HG03575 (cell line): ENCODE results near the gene EEF2K.
"Not testable (repeated sequence)": the region's sequence is repeated elsewhere in the genome, so short reads cannot be mapped to it uniquely, and the experiment has no call there.

ENCODE experiments used
- ATAC-seq: cut with Tn5 transposase; IDR thresholded peaks from one replicate; pipeline ENCODE4 v1.9.1; 2021; ENCODE audit not compliant: unreplicated experiment, insufficient number of reproducible peaks, low FRiP score; ENCODE audit errors: extremely low read depth

EEF2K gene

GRCh38 chr16:22206013-22206841 is at the start of gene EEF2K:
Gene EEF2K (plus strand): TSS chr16:22206278. CDS start chr16:22225730, 19,452 bp downstream.
- ATAC-seq, result peak; percentile 40

GRCh38 chr16:22161401-22161800 is 44.7 kb upstream of the EEF2K start:
- ATAC-seq, result no peak

DNA sequence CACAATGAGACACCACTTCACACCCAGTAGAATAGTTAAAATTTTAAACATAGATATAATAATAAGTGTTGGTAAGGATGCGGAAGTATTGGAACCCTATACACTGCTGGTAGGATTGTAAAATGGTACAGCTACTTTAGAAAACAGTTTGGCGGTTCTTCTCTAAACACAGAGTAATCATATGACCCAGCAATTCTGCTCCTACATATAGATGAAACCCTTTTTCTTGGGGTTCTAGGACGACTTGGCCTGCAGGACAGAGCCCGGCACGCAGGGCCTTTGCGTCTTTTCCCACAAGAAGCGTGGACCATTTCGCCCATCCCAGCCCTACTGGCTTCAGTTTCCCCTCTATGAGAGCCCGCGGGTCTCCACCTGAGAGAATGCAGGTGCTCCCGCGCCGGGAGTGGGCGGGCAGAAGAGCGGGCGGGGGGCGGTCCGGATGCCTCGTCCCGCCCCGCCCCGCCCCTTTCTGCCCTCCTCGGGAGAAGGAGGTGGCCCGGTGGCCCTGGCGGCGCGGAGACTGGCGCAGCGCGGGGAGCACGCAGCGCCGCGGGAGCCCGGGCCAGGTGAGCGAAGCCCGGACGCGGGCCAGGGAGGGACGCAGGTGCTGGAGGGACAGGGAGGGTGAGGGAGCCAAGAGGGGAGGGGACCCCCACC is 44.0 kb upstream of the EEF2K start, which contains the start of gene SDR42E2:
TSS of gene SDR42E2 (plus strand) at position 508 of the 657 bp plus-strand sequence. CDS start 3,077 bp downstream, outside the sequence.
- no peak for ATAC-seq

DNA sequence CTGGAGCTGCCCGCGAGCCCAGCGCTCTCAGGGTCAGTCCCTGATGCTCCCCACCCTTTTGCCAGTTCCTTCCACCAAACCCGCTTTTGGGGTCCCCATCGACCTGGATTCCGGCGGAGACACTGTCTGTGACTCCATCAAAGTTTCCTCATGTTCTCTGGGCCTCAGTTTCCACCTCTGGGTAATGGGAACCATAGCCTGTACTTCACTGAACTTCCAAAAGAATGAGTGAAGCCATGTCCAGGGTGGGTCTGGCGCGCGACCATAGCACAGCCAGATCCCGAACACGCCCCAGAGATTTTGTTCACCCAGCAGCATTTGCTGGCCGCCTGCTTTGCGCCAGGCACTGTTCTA is 43.4 kb upstream of the EEF2K start:
- ATAC-seq, result no peak

DNA sequence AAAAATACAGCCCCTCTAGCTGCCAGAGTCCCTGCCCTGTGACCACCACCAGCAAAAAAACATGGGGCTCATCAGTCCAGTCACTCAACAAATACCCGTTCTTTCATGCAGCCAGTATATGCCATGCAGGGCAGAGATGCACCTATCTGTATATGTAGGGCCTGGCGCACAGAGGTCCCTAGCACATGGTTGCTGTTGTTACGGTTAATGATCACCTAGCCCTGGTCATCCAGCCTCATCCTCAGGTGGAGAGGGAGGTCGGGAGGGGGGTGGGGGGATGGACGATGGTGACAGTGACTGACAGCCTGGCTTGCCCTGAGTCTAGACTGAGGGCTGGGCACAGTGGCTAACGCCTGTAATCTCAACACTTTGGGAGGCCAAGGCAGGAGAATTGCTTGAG is 42.3 kb upstream of the EEF2K start:
- ATAC-seq, result no peak

GRCh38 chr16:22164482-22164881 is 41.6 kb upstream of the EEF2K start:
- ATAC-seq, result no peak

GRCh38 chr16:22165508-22166285 is 40.4 kb upstream of the EEF2K start:
- ATAC-seq, result no peak

GRCh38 chr16:22171953-22172352 is 34.1 kb upstream of the EEF2K start:
- no peak for ATAC-seq

DNA sequence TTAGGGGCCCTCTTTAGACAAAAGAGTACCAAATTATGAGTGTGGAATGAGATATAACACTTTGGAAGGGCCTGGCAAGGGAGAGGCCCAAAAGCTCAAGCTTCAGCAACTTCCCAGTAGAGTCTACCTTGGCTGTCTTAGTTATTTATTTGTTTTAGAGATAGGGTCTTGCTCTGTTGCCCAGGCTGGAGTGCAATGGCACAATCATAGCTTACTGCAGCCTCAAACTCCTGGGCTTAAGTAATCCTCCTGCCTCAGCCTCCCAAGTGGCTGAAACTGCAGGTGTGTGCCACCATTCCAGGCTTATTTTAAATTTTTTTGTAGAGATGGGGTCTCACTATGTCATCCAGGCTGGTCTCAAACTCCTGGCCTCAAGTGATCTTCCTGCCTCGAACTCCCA is 33.4 kb upstream of the EEF2K start:
- ATAC-seq, result not testable (repeated sequence)

GRCh38 chr16:22174642-22175041 is 31.4 kb upstream of the EEF2K start:
- ATAC-seq, result no peak

GRCh38 chr16:22177968-22178930 is 27.8 kb upstream of the EEF2K start:
- ATAC-seq, result no peak

DNA sequence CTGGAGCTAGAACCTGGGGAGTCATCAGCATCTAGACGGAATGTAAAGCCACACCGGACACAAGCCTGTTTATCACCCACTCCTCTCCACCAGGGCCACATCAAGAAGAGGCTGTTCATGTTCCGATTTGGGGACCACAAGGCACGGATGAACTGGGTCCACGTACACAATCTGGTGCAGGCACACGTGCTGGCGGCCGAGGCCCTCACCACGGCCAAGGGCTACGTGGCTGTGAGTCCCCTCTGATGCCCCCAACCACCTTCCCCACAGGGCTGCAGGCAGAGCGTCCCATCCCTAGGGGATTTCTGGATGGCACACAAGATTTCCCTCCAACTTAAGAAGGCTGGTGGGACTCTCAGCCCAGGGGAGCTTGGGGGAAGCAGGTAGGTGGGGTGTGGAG is 24.7 kb upstream of the EEF2K start:
- no peak for ATAC-seq

DNA sequence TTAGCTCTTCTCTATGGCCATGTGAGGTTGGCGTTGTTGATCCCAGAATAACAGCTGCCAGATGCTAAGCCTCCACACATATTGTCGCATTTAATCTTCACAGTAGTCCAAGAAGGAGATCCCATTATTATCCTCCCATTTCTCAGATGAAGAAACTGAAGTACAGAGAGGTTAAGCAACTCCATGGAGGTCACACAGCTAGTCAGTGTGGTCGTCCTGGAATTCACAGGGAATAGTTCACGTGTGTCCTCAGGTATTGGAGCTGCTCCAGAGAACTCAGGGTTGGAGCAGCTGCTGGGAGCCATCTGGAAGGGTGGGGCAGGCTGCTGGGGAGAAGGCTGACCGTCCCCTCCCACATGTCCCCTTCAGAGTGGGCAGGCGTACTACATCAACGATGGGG is 24.2 kb upstream of the EEF2K start:
- ATAC-seq, result no peak

DNA sequence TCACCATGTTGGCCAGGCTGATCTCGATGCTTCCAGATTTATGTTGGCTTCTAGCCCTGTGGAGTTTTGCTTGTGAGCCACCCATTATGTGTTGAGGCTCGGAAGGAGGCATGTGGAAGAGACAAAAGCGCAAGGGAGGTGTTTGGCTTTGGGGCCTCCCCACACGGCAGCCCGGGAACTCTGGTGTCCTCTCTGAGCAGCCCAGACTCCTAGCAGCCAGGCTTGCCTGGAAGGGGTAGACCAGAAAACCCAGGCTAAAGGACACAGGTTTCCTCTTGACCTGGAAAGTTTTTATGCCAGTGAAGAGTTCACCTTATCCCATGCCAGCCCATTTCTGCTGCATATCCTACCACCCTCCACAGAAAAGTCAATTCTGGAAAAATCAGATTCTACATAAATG is 22.7 kb upstream of the EEF2K start:
- no peak for ATAC-seq

GRCh38 chr16:22183901-22184614 is 22.0 kb upstream of the EEF2K start:
- ATAC-seq, result no peak

DNA sequence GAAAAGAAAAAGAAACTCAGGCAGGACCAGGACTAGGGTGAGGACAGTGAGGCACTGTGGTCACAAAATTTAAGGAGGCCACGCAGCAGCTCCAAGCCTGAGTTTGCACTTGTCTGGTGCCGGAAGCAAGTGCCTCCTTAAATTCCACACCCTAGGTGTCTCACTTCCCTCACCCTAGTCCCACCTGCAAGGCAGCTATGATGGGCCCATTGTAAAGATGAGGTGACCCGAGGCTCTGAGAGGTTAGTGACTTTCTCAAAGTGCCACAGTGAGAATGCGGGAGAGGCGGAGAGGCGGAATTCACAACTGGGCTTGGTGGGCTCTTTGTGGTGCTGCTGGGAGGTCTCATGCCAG is 21.5 kb upstream of the EEF2K start:
- ATAC-seq, result no peak

DNA sequence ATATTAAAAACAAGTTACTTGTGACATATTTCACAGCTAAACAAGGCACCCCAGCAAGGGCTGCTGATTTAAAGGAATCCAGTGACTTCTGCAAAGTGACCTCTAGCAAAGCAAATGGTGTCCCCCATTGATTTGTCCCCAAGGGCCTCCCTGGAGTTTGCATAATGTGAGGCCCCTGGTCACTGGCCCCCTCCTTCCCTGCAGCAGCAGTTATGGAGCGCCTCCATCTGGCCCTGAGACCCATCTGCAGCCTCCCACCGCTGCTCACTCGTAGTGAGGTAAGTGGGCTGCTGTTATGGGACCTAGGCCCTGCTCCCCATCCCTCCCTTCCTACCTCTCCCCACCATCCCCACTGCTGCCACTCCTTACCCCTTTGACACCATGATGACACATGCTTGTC is 19.6 kb upstream of the EEF2K start:
- ATAC-seq, result no peak

DNA sequence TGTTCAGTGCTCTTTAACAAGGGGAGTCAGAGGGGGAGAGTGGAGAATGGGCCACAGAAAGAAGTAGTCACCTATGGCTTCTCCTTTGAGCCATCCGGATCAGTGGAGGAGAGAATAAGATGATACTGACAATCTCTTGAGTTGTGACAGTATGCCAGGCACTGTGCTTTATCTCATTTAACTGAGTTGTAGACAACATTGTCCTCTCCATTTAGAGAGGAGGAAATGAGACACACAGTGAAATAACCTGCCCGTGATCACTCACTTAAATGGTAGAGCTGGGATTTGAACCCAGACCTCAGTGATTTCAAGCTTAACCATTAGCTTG is 17.8 kb upstream of the EEF2K start:
- no peak for ATAC-seq
